GM23248 (cell line): ENCODE measurements around the gene SBF2. TPM values are rescaled to one million over a fixed set of nuclear protein-coding genes. Genes with fewer than 3 reads are reported as not detected.
"Not testable (repeated sequence)": the region's sequence is repeated elsewhere in the genome, so short reads cannot be mapped to it uniquely, and the experiment has no call there.

Source experiments
- DNase-seq: peaks from one replicate; pipeline ENCODE4 v3.0.0-alpha.2; 2015
- H2AFZ ChIP-seq: fragments of 200-600 bp; sonication (generic); 2 replicates; pipeline ENCODE4 v1.6.1; 2016; ENCODE audit warnings: antibody characterized with exemption
- H3F3A ChIP-seq: fragments of 200-600 bp; sonication (generic); 2 replicates; pipeline ENCODE4 v1.6.1; 2016; ENCODE audit warnings: mild to moderate bottlenecking, antibody characterized with exemption, mixed run types; ENCODE audit not compliant: insufficient read depth
- H3K27ac ChIP-seq: fragments of 200-600 bp; sonication (generic); 2 replicates; pipeline ENCODE4 v1.5.1; 2016; ENCODE audit warnings: mild to moderate bottlenecking
- H3K27me3 ChIP-seq: fragments of 200-600 bp; sonication (generic); replicated peaks from 2 replicates; pipeline ENCODE4 v1.6.1; 2016; ENCODE audit warnings: mild to moderate bottlenecking; ENCODE audit not compliant: insufficient read depth
- H3K36me3 ChIP-seq: fragments of 200-600 bp; sonication (generic); 2 replicates; pipeline ENCODE4 v1.6.1; 2016; ENCODE audit warnings: low read depth, mild to moderate bottlenecking
- H3K4me1 ChIP-seq: fragments of 200-600 bp; sonication (generic); 2 replicates; pipeline ENCODE4 v1.6.1; 2016; ENCODE audit warnings: mild to moderate bottlenecking; ENCODE audit not compliant: insufficient read depth
- H3K4me2 ChIP-seq: fragments of 200-600 bp; sonication (generic); one replicate; pipeline ENCODE4 v1.6.1; 2016; ENCODE audit warnings: mild to moderate bottlenecking; ENCODE audit not compliant: unreplicated experiment
- H3K4me3 ChIP-seq: fragments of 200-600 bp; sonication (generic); 2 replicates; pipeline ENCODE4 v1.5.1; 2016; ENCODE audit warnings: mild to moderate bottlenecking
- H3K79me2 ChIP-seq: fragments of 200-600 bp; sonication (generic); 2 replicates; pipeline ENCODE4 v1.6.1; 2016; ENCODE audit warnings: mild to moderate bottlenecking; ENCODE audit not compliant: insufficient read depth
- H3K9ac ChIP-seq: fragments of 200-600 bp; sonication (generic); 2 replicates; pipeline ENCODE4 v1.6.1; 2016; ENCODE audit warnings: mild to moderate bottlenecking
- H3K9me2 ChIP-seq: fragments of 200-600 bp; sonication (generic); 2 replicates; pipeline ENCODE4 v1.6.1; 2016; ENCODE audit warnings: mixed run types, mild to moderate bottlenecking, moderate library complexity; ENCODE audit not compliant: insufficient read depth
- H3K9me3 ChIP-seq: fragments of 200-600 bp; sonication (generic); one replicate; pipeline ENCODE4 v1.6.1; 2017; ENCODE audit warnings: low read depth
- H4K20me1 ChIP-seq: fragments of 200-600 bp; sonication (generic); 2 replicates; pipeline ENCODE4 v1.6.0; 2016; ENCODE audit not compliant: insufficient read depth
- EZH2 ChIP-seq: fragments of 200-600 bp; sonication (generic); IDR thresholded peaks from 2 replicates; pipeline ENCODE4 v1.6.1; 2018; ENCODE audit warnings: antibody characterized with exemption, mild to moderate bottlenecking; ENCODE audit not compliant: insufficient read depth, poor library complexity, severe bottlenecking
- EZH2phosphoT487 ChIP-seq: fragments of 200-600 bp; sonication (generic); IDR thresholded peaks from 2 replicates; pipeline ENCODE4 v1.6.1; 2018; ENCODE audit warnings: antibody characterized with exemption, moderate library complexity, mild to moderate bottlenecking, low read depth; ENCODE audit not compliant: insufficient read depth
- WGBS, 2 experiments: methylation state at CpG; one replicate each; pipeline ENCODE4 v1.1.6; 2015 to 2017; ENCODE audit warnings: low lambda C conversion rate in 2 of 2, low coverage in 1 of 2; ENCODE audit errors: missing lambda C conversion rate in 2 of 2; 5-methylcytosine and 5-hydroxymethylcytosine counted together
- in situ Hi-C: fragments of 300-500 bp; cut with MboI; formaldehyde crosslinking; loops from 2 replicates; pipeline ENCODE4 v1.15.0; 2020
- polyA plus RNA-seq: library from polyadenylated mRNA; unstranded; fragments of >200 nt; fragmentation: Nextera tagmentation; extraction: Ambion mirVana; gene quantifications from 2 replicates; pipeline ENCODE4 v1.2.1, GENCODE V29; 2016
- total RNA-seq: library from RNA; depleted of rRNA; stranded (reverse); fragments of >200 nt; shearing (Covaris generic); gene quantifications from 2 replicates; pipeline ENCODE4 v1.2.3, GENCODE V29; 2014

Gene SBF2
- total and polyA plus RNA-seq, 2 experiments from 2014 or later = 21.9 to 32.7 TPM

DNA sequence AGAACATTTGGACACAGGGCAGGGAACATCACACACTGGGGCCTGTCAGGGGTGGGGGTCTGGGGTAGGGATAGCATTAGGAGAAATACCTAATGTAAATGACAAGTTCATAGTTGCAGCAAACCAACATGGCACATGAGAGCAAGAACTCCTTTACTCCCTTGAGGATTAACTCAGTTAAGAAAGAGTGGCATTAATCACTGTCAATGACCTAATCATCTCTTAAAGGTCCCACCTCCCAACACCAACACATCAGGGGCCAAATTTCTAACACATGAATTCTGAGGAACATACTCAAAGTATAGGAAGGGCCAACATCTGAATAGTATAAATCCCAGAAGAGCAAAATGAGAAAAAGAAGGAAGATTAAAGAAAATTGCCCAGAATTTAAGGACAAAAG, 357.3 kb downstream of the SBF2 start:
- Histone ChIP-seq H3K9ac (no peak overlapping the region), H3F3A (peaks cover 4% of the 10 kb centered on the region), H3K79me2 (peaks cover 6% of the 10 kb centered on the region; the same call in 1 of the 2 replicates), H3K4me1 (peaks cover 1% of the 10 kb centered on the region; the same call in 1 of the 2 replicates), H3K4me2 (no peak overlapping the region), H3K27me3 (no peaks in the 10 kb centered on the region), H3K9me2 (no peaks in the 10 kb centered on the region), H4K20me1 (no peaks in the 10 kb centered on the region), H3K9me3 (no peaks in the 10 kb centered on the region), H3K4me3 (no peak overlapping the region), H3K27ac (no peak overlapping the region), H3K36me3 (0 out of 2 replicates have a peak, but pooled peaks cover 2% of the 10 kb centered on the region), H2AFZ (no peak overlapping the region)
- TF ChIP-seq EZH2 = no peak
- TF ChIP-seq EZH2phosphoT487 = no peak
- in situ Hi-C loops = no loop called here
- peak; percentile 8 for DNase-seq

DNA sequence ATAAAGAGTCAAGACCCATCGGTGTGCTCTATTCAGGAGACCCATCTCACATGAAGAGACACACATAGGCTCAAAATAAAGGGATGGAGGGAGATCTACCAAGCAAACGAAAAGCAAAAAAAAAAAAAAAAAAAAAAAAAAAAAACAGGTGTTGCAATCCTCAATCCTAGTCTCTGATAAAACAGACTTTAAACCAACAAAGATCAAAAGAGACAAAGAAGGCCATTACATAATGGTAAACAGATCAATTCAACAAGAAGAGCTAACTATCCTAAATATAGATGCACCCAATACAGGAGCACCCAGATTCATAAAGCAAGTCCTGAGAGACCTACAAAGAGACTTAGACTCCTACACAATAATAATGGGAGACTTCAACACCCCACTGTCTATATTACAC, 361.2 kb downstream of the SBF2 start:
- H3K27ac ChIP-seq, H3K27me3 ChIP-seq, in situ Hi-C loops, H3K9me3 ChIP-seq, DNase-seq, H3F3A ChIP-seq, H4K20me1 ChIP-seq, H3K4me3 ChIP-seq, H3K4me1 ChIP-seq, H3K4me2 ChIP-seq, H3K79me2 ChIP-seq, H3K9ac ChIP-seq, H2AFZ ChIP-seq, H3K9me2 ChIP-seq, H3K36me3 ChIP-seq: not testable (repeated sequence)
- 75 to 80% methylated on average over 2 of the region's 2 CpGs for WGBS, 2 experiments

DNA sequence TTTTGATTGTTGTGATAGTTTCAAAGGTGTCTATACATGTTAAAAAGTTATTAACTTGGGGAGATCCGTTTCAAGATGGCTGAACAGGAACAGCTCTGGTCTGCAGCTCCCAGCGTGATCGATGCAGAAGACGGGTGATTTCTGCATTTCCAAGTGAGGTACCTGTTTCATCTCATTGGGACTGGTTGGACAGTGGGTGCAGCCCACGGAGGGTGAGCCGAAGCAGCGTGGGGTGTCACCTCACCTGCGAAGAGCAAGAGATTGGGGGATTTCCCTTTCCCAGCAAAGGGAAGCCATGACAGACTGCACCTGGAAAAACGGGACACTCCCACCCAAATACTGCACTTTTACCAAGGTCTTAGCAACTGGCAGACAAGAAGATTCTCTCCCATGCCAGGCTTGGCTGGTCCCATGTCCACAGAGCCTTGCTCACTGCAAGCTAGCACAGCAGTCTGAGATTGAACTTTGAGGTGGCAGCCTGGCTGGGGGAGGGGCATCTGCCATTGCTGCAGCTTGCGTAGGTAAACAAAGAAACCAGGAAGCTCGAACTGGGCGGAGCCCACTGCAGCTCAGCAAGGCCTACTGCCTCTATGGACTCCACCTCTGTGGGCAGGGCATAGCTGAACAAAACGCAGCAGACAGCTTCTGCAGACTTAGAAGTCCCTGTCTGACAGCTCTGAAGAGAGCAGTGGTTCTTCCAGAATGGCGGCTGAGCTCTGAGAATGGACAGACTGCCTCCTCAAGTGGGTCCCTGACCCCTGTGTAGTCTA, 363.3 kb downstream of the SBF2 start:
- H3K9me3 ChIP-seq, H3F3A ChIP-seq, H3K27me3 ChIP-seq, H3K4me2 ChIP-seq, H3K36me3 ChIP-seq, H3K27ac ChIP-seq, H3K9me2 ChIP-seq, H2AFZ ChIP-seq, H3K9ac ChIP-seq, DNase-seq, in situ Hi-C loops, H3K79me2 ChIP-seq, H4K20me1 ChIP-seq, H3K4me1 ChIP-seq, H3K4me3 ChIP-seq: not testable (repeated sequence)
- WGBS, 2 experiments = 92 to 95% methylated on average over 13 to 14 of the region's 14 CpGs

DNA sequence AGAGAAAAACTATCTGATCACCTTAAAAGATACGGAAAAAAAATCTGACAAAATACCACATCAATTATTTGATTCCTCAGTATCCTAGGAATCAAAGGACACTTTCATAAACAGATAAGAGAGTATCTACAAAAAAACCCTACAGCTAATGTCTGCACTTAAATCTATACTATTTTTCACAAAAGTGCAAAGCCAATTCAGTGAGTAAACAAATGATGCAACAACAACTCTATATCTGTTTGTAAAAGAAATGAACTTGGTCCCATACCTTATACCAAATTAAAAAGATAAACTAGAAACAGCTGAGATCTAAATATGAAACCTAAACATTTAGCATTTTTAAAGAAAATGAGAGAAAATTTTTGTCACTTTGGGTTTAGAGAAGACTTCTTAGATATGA, 366.3 kb downstream of the SBF2 start:
- no peak overlapping the region for H2AFZ ChIP-seq
- WGBS, 2 experiments = 94 to 96% methylated on average over 1 of the region's 1 CpG
- H3K4me3 ChIP-seq = no peak overlapping the region
- no peaks in the 10 kb centered on the region for H3K4me1 ChIP-seq
- H3K9ac ChIP-seq = no peak overlapping the region
- H3K27ac ChIP-seq = no peak overlapping the region
- no peak overlapping the region for H3K4me2 ChIP-seq
- no peaks in the 10 kb centered on the region for H3F3A ChIP-seq
- peaks cover 3% of the 10 kb centered on the region; the same call in 1 of the 2 replicates for H3K36me3 ChIP-seq
- H3K27me3 ChIP-seq = no peaks in the 10 kb centered on the region
- H4K20me1 ChIP-seq = no peaks in the 10 kb centered on the region
- H3K9me3 ChIP-seq = no peaks in the 10 kb centered on the region
- H3K79me2 ChIP-seq = no peaks in the 10 kb centered on the region; the same call in 1 of the 2 replicates
- no peaks in the 10 kb centered on the region for H3K9me2 ChIP-seq
- TF ChIP-seq EZH2 = no peak
- no peak for TF ChIP-seq EZH2phosphoT487
- in situ Hi-C loops = no loop called here
- DNase-seq = no peak

DNA sequence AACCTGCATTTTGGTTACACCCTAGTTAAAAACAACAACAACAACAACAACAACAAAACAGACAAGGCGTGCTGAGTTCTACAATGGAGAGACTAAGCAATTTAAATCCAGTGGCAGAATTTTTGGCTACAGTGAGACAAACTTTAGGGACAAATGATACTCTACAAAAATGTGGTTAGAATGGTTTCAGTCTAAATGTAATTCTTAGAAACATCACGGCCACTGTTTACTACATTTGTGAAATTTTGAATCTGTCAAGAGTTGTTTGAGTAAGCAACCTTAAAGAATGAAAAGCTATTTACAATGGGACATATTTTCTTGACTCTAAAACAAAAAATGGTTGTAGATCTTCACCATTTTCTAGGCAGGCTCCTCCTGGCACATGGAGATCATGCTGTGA, 370.7 kb downstream of the SBF2 start:
- Histone ChIP-seq H3K4me1 (no peaks in the 10 kb centered on the region), H3K79me2 (no peaks in the 10 kb centered on the region; the same call in 1 of the 2 replicates), H2AFZ (no peak overlapping the region), H3K9me2 (no peaks in the 10 kb centered on the region), H3K27me3 (no peaks in the 10 kb centered on the region), H3K36me3 (no peaks in the 10 kb centered on the region), H4K20me1 (no peaks in the 10 kb centered on the region), H3K4me3 (no peak overlapping the region), H3K9ac (no peak overlapping the region), H3K27ac (no peak overlapping the region), H3K9me3 (no peaks in the 10 kb centered on the region), H3F3A (no peaks in the 10 kb centered on the region), H3K4me2 (no peak overlapping the region)
- 92 to 96% methylated on average over 2 of the region's 2 CpGs for WGBS, 2 experiments
- in situ Hi-C loops = no loop called here
- TF ChIP-seq EZH2phosphoT487 (no peak), EZH2 (no peak)
- no peak for DNase-seq
